ENCODE results near the gene ZNRD2.

Gene ZNRD2

DNA sequence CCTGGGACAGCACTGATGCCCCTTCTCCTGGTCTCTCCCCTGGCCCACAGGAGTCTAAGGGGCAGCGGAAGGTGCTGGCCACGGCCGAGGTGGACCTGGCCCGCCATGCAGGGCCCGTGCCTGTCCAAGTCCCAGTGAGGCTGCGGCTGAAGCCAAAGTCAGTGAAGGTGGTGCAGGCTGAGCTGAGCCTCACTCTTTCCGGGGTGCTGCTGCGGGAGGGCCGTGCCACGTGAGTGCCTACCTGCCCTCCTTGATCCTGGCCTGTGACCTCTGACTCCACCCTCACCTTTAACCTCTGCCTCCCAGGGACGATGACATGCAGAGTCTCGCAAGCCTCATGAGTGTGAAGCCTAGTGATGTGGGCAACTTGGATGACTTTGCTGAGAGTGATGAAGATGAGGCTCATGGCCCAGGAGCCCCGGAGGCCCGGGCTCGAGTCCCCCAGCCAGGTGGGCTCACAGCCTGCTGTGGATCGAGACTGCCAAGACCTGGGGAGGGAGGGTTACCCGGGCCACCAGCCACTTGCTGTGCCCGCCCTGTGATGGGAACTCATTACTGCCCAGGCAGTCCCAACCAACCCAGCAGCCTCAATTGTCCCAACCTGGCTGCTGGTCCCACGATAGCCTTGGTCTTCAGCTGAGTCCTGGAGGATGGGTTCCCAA, 9.9 kb downstream of the ZNRD2 start:
- no peak overlapping the region for H3K27ac ChIP-seq (ENCODE audit: extremely low read depth, low read depth, low read length)
- ChIA-PET POLR2A (interaction anchor here (0.7 kb wide), 1 partner anchor 20 kb away, joined by 3 read pairs; no protein-coding TSS in a partner anchor), CTCF (interaction anchor here (0.7 kb wide), 2 partner anchors 14 to 39 kb away, joined by 3 read pairs; no protein-coding TSS in a partner anchor)

DNA sequence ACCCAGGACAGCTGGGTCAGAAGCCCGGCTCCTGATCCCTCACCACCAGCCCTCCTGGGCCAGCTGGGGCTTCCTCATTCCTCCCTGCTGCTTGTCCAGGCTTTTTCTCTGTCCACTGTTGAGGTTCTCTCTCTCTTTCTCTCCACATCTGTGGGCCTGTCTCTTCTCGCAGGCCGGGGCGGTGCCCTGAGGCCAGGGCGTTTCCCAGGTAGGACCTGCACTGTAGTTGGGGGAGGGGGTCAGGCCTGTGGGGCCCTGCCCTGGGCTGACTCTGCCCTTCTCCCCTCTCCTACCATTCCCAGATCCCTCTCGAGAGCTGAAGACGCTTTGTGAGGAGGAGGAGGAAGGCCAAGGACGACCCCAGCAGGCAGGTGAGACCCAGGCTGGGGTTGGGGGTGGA, 10.5 kb downstream of the ZNRD2 start:
- Histone ChIP-seq H3K4me3 (ENCODE audit: low read depth, low read length) (no peak overlapping the region), H3K4me1 (ENCODE audit: control insufficient read depth, insufficient read depth, low read length) (peaks cover 4% of the 10 kb centered on the region; the same call in 1 of the 2 replicates), H3K9me3 (ENCODE audit: control insufficient read depth, insufficient read depth, low read depth, low read length) (no peaks in the 10 kb centered on the region), H3K36me3 (ENCODE audit: control insufficient read depth in 2 of 2, insufficient read depth in 1 of 2, low read length in 2 of 2) (peaks cover 0 to 7% of the 10 kb centered on the region in 2 experiments; a peak in 1 of 3 replicates), H3K27ac (ENCODE audit: extremely low read depth, low read depth, low read length) (no peak overlapping the region)
- ChIA-PET POLR2A (interaction anchor here (0.9 kb wide), 1 partner anchor 32 kb away, joined by 3 read pairs; no protein-coding TSS in a partner anchor), CTCF (interaction anchor here (1.9 kb wide), 1 partner anchor 12 kb away, joined by 4 read pairs; no protein-coding TSS in a partner anchor)
- no peak for TF ChIP-seq ZNF248 (tag by site-specific recombination; IDR thresholded peaks at IDR 0.05)
- TF ChIP-seq, protein P1, sequence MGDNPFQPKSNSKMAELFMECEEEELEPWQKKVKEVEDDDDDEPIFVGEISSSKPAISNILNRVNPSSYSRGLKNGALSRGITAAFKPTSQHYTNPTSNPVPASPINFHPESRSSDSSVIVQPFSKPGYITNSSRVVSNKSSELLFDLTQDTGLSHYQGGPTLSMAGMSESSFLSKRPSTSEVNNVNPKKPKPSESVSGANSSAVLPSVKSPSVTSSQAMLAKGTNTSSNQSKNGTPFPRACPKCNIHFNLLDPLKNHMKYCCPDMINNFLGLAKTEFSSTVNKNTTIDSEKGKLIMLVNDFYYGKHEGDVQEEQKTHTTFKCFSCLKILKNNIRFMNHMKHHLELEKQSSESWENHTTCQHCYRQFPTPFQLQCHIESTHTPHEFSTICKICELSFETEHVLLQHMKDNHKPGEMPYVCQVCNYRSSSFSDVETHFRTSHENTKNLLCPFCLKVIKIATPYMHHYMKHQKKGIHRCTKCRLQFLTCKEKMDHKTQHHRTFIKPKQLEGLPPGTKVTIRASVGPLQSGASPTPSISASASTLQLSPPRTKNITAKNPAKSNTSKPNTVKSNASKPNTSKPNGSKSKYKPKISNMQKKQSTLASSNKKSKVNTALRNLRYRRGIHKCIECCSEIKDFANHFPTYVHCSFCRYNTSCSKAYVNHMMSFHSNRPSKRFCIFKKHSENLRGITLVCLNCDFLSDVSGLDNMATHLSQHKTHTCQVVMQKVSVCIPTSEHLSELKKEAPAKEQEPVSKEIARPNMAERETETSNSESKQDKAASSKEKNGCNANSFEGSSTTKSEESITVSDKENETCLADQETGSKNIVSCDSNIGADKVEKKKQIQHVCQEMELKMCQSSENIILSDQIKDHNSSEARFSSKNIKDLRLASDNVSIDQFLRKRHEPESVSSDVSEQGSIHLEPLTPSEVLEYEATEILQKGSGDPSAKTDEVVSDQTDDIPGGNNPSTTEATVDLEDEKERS (tag by site-specific recombination; IDR thresholded peaks at IDR 0.05), result no peak
- no peak for TF ChIP-seq SP3 (tag by site-specific recombination; IDR thresholded peaks at IDR 0.05)
- TF ChIP-seq ZNF843 (tag by site-specific recombination; IDR thresholded peaks at IDR 0.05), result no peak

More for the DNA sequence above, 9.9 kb downstream of the ZNRD2 start:
- Histone ChIP-seq H3K36me3 (ENCODE audit: control insufficient read depth in 2 of 2, insufficient read depth in 1 of 2, low read length in 2 of 2) (peaks cover 0 to 8% of the 10 kb centered on the region in 2 experiments; a peak in 1 of 3 replicates), H3K4me1 (ENCODE audit: control insufficient read depth, insufficient read depth, low read length) (peaks cover 4% of the 10 kb centered on the region; the same call in 1 of the 2 replicates), H3K4me3 (ENCODE audit: low read depth, low read length) (no peak overlapping the region), H3K9me3 (ENCODE audit: control insufficient read depth, insufficient read depth, low read depth, low read length) (no peaks in the 10 kb centered on the region)
- TF ChIP-seq BCL11B (tag by site-specific recombination; IDR thresholded peaks at IDR 0.05; ENCODE audit: low read depth) (peak; percentile 89), ZBTB1 (tag by site-specific recombination; IDR thresholded peaks at IDR 0.05) (no peak), BCL11A (tag by site-specific recombination; IDR thresholded peaks at IDR 0.05; ENCODE audit: low read depth) (0 out of 2 replicates have a peak, but pooled peaks have one; percentile 46)

DNA sequence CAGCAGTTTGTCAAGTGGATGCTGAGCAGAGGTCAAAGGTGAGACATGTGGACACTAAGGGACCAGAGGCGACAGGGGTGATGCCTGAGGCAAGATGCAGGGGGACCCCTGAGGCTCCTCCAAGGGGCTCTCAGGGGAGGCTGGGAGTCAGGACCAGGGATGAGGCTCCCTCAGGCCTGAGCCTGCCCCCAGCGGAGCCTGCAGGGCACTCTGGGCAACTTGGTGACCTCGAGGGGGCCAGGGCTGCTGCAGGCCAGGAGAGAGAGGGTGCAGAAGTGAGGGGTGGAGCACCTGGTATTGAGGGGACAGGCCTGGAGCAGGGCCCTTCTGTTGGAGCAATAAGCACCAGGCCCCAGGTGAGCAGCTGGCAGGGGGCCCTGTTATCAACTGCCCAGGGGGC, 11.7 kb downstream of the ZNRD2 start:
- Histone ChIP-seq H3K4me3 (ENCODE audit: low read depth, low read length) (no peak overlapping the region), H3K36me3 (ENCODE audit: control insufficient read depth in 2 of 2, insufficient read depth in 1 of 2, low read length in 2 of 2) (peaks cover 0 to 7% of the 10 kb centered on the region in 2 experiments; a peak in 1 of 3 replicates), H3K27ac (ENCODE audit: extremely low read depth, low read depth, low read length) (no peak overlapping the region), H3K9me3 (ENCODE audit: control insufficient read depth, insufficient read depth, low read depth, low read length) (no peaks in the 10 kb centered on the region), H3K4me1 (ENCODE audit: control insufficient read depth, insufficient read depth, low read length) (no peaks in the 10 kb centered on the region)
- TF ChIP-seq ZIC2 (tag by site-specific recombination; IDR thresholded peaks at IDR 0.05) (peak; percentile 41; the same call in 1 of the 2 replicates), GLIS2 (tag by site-specific recombination; IDR thresholded peaks at IDR 0.05) (peak; percentile 48), ZNF146 (tag by site-specific recombination; IDR thresholded peaks at IDR 0.05) (no peak), GLIS1 (tag by site-specific recombination; IDR thresholded peaks at IDR 0.05) (peak; percentile 81)
- ChIA-PET POLR2A (interaction anchor here (0.7 kb wide), 2 partner anchors 31 to 81 kb away, joined by 4 to 6 read pairs; no protein-coding TSS in a partner anchor), CTCF (interaction anchor here (1.7 to 1.9 kb wide), 2 partner anchors 11 to 12 kb away, joined by 4 read pairs; no protein-coding TSS in a partner anchor)

DNA sequence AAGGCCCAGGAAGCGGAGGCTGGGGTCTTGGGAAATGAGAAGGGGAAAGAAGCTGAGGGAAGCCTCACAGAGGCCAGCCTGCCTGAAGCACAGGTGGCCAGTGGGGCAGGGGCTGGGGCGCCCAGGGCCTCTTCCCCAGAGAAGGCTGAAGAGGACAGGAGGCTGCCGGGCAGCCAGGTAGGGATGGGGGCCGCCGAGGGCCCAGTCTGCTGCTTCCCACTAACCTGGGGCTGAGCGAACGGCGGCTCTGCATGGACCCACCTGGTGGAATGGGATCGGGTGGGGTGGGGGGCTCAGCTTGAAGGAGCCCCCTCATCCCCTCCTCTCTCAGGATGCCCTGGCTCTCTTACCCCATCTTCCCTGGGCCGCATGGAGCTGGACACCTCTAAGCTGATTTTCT, 13.3 kb downstream of the ZNRD2 start:
- Histone ChIP-seq H3K4me1 (ENCODE audit: control insufficient read depth, insufficient read depth, low read length) (no peaks in the 10 kb centered on the region), H3K9me3 (ENCODE audit: control insufficient read depth, insufficient read depth, low read depth, low read length) (no peaks in the 10 kb centered on the region), H3K4me3 (ENCODE audit: low read depth, low read length) (no peak overlapping the region), H3K36me3 (ENCODE audit: control insufficient read depth in 2 of 2, insufficient read depth in 1 of 2, low read length in 2 of 2) (peaks cover 0 to 7% of the 10 kb centered on the region in 2 experiments; a peak in 1 of 3 replicates), H3K27ac (ENCODE audit: extremely low read depth, low read depth, low read length) (no peak overlapping the region)
- ChIA-PET CTCF (interaction anchor here (1.7 kb wide), 1 partner anchor 11 kb away, joined by 6 read pairs; no protein-coding TSS in a partner anchor), POLR2A (interaction anchor here (0.9 to 1.3 kb wide), 2 partner anchors 11 to 31 kb away, joined by 3 read pairs; no protein-coding TSS in a partner anchor)
- TF ChIP-seq ZNF514 (tag by site-specific recombination; IDR thresholded peaks at IDR 0.05) (no peak), ZNF658 (tag by site-specific recombination; IDR thresholded peaks at IDR 0.05) (no peak), ZNF335 (tag by site-specific recombination; conservative IDR thresholded peaks at IDR 0.05) (no peak), ZNF121 (tag by site-specific recombination; IDR thresholded peaks at IDR 0.05) (no peak), ZNF184 (tag by site-specific recombination; IDR thresholded peaks at IDR 0.05) (no peak)
- TF ChIP-seq, protein P2, sequence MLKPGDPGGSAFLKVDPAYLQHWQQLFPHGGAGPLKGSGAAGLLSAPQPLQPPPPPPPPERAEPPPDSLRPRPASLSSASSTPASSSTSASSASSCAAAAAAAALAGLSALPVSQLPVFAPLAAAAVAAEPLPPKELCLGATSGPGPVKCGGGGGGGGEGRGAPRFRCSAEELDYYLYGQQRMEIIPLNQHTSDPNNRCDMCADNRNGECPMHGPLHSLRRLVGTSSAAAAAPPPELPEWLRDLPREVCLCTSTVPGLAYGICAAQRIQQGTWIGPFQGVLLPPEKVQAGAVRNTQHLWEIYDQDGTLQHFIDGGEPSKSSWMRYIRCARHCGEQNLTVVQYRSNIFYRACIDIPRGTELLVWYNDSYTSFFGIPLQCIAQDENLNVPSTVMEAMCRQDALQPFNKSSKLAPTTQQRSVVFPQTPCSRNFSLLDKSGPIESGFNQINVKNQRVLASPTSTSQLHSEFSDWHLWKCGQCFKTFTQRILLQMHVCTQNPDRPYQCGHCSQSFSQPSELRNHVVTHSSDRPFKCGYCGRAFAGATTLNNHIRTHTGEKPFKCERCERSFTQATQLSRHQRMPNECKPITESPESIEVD (tag by site-specific recombination; IDR thresholded peaks at IDR 0.05), result no peak
- TF ChIP-seq, protein P3, sequence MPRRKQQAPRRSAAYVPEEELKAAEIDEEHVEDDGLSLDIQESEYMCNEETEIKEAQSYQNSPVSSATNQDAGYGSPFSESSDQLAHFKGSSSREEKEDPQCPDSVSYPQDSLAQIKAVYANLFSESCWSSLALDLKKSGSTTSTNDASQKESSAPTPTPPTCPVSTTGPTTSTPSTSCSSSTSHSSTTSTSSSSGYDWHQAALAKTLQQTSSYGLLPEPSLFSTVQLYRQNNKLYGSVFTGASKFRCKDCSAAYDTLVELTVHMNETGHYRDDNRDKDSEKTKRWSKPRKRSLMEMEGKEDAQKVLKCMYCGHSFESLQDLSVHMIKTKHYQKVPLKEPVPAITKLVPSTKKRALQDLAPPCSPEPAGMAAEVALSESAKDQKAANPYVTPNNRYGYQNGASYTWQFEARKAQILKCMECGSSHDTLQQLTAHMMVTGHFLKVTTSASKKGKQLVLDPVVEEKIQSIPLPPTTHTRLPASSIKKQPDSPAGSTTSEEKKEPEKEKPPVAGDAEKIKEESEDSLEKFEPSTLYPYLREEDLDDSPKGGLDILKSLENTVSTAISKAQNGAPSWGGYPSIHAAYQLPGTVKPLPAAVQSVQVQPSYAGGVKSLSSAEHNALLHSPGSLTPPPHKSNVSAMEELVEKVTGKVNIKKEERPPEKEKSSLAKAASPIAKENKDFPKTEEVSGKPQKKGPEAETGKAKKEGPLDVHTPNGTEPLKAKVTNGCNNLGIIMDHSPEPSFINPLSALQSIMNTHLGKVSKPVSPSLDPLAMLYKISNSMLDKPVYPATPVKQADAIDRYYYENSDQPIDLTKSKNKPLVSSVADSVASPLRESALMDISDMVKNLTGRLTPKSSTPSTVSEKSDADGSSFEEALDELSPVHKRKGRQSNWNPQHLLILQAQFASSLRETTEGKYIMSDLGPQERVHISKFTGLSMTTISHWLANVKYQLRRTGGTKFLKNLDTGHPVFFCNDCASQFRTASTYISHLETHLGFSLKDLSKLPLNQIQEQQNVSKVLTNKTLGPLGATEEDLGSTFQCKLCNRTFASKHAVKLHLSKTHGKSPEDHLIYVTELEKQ (tag by site-specific recombination; IDR thresholded peaks at IDR 0.05; ENCODE audit: borderline replicate concordance), result no peak
